ENCODE data around the gene BPHL.

- peak; percentile 57; the same call in 1 of the 2 replicates for TF ChIP-seq POLR2A (IDR thresholded peaks at IDR 0.05; ENCODE audit: low read depth, low read length)
- peak; percentile 21 for TF ChIP-seq PAX5 (IDR thresholded peaks at IDR 0.05; ENCODE audit: insufficient read depth, low read length, severe bottlenecking)
Measured at GRCh38 chr6:3157131-3157933, 38.8 kb downstream of the BPHL start, which contains the start of gene TUBB2A.
